ENCODE measurements around the gene PEX11A.
A peak's percentile ranks its signal among the peaks of the same experiment; 100 is the strongest.

PEX11A gene

DNA sequence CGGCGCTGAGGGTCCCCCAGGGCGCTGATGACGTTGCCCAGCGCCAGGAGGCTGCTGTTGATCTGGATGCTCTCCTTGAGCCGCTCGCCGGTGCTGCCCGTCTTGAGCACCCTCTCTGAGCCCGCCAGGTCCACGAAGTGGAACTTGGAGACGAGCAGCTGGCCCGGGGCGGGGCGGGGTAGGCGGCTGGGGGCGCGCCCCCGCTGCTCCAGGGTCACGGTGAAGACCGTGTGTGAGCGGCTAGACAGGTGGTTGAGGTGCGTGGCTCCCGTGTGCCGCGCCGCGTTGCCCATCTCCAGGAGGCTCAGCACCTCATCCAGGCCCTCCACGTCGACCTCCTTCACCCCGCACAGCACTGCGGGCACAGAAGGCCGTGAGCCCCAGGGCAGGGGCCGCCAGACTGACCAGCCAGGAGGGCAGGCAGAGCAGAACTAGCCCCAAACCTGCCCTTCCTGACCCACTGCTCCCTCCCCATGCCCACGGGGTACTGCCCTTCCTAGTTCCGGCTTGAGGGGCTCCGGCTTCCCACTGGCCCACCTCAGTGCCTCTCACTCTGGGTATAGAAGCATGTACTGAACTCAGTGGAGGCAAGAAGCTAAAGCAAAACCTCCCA lies 41.4 kb downstream of the PEX11A start:
- TF ChIP-seq, protein P1, sequence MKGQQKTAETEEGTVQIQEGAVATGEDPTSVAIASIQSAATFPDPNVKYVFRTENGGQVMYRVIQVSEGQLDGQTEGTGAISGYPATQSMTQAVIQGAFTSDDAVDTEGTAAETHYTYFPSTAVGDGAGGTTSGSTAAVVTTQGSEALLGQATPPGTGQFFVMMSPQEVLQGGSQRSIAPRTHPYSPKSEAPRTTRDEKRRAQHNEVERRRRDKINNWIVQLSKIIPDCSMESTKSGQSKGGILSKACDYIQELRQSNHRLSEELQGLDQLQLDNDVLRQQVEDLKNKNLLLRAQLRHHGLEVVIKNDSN (IDR thresholded peaks at IDR 0.05): no peak
- TF ChIP-seq CREB1 (IDR thresholded peaks at IDR 0.05; ENCODE audit: low read depth): no peak
- no peak for TF ChIP-seq NFIC (IDR thresholded peaks at IDR 0.05)
- TF ChIP-seq FOXM1 (IDR thresholded peaks at IDR 0.05; ENCODE audit: borderline replicate concordance, low read depth): no peak
- TF ChIP-seq REST (IDR thresholded peaks at IDR 0.05; ENCODE audit: low read depth): no peak
- TF ChIP-seq TAF1 (IDR thresholded peaks at IDR 0.05; ENCODE audit: low read depth): no peak
- no peak for TF ChIP-seq TEAD4 (IDR thresholded peaks at IDR 0.05)
- TF ChIP-seq EP300 (IDR thresholded peaks at IDR 0.05; ENCODE audit: borderline replicate concordance): no peak
- no peak for TF ChIP-seq EGR1 (IDR thresholded peaks at IDR 0.05)
- no peak for TF ChIP-seq RAD21 (IDR thresholded peaks at IDR 0.05; ENCODE audit: low read depth)
- no peak for TF ChIP-seq CEBPB (IDR thresholded peaks at IDR 0.05)
- TF ChIP-seq YY1 (IDR thresholded peaks at IDR 0.05; ENCODE audit: low read depth): no peak
- TF ChIP-seq TCF12 (IDR thresholded peaks at IDR 0.05; ENCODE audit: low read depth): no peak
- TF ChIP-seq MAX (IDR thresholded peaks at IDR 0.05): no peak

- TF ChIP-seq TAF1 (IDR thresholded peaks at IDR 0.05; ENCODE audit: low read depth) (no peak), MAX (IDR thresholded peaks at IDR 0.05) (no peak), EP300 (IDR thresholded peaks at IDR 0.05; ENCODE audit: borderline replicate concordance) (no peak), EGR1 (IDR thresholded peaks at IDR 0.05) (no peak), REST (IDR thresholded peaks at IDR 0.05; ENCODE audit: low read depth) (no peak), CREB1 (IDR thresholded peaks at IDR 0.05; ENCODE audit: low read depth) (no peak), FOXM1 (IDR thresholded peaks at IDR 0.05; ENCODE audit: borderline replicate concordance, low read depth) (no peak), TCF12 (IDR thresholded peaks at IDR 0.05; ENCODE audit: low read depth) (no peak), CEBPB (IDR thresholded peaks at IDR 0.05) (no peak), YY1 (IDR thresholded peaks at IDR 0.05; ENCODE audit: low read depth) (no peak), ZBTB7A (IDR thresholded peaks at IDR 0.05; ENCODE audit: low read depth) (no peak), TEAD4 (IDR thresholded peaks at IDR 0.05) (no peak)
- TF ChIP-seq, protein P1 (IDR thresholded peaks at IDR 0.05): no peak
These were observed 42.2 kb downstream of the PEX11A start for GRCh38 chr15:89648106-89649012.

DNA sequence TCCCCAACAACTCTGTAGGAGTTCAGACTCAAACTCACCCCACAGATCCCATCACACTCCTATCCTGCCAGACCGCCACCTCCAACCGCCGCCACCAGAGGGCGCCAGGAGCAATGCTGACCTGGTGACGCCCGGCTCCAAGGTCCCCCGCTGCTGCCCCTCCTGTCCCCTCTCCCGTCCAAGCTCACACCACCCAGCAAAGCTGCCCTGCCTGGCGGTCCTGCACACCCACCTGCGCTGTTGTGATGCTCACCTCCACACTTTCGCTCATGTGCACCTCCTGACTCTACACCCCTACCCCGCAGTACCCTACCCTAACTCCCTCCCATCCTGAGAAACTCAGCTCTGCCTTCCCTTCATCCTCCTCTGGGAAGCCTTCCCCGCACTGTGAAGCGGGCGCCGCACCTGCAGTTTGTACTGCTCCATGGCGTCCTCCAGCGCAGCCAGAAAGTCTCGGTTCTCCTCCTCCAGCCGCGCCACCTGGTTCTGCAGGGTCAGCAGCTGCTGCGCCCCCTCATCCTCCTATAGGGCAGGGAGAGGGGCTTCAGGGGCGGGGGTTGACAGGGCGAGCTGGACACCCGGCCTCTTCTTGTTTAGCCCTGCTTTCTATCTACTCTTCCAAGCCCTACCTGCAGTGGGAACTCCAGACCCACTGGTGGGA lies 43.2 kb downstream of the PEX11A start:
- TF ChIP-seq FOXM1 (IDR thresholded peaks at IDR 0.05; ENCODE audit: borderline replicate concordance, low read depth) (no peak), CEBPB (IDR thresholded peaks at IDR 0.05) (no peak), TAF1 (IDR thresholded peaks at IDR 0.05; ENCODE audit: low read depth) (no peak), RAD21 (IDR thresholded peaks at IDR 0.05; ENCODE audit: low read depth) (peak; percentile 63), EGR1 (IDR thresholded peaks at IDR 0.05) (no peak)

- no peak for TF ChIP-seq TCF12 (IDR thresholded peaks at IDR 0.05; ENCODE audit: low read depth)
- no peak for TF ChIP-seq EP300 (IDR thresholded peaks at IDR 0.05; ENCODE audit: borderline replicate concordance)
- no peak for TF ChIP-seq EGR1 (IDR thresholded peaks at IDR 0.05)
- no peak for TF ChIP-seq TAF1 (IDR thresholded peaks at IDR 0.05; ENCODE audit: low read depth)
- no peak for TF ChIP-seq YY1 (IDR thresholded peaks at IDR 0.05; ENCODE audit: low read depth)
- TF ChIP-seq, protein P1 (IDR thresholded peaks at IDR 0.05): no peak
- no peak for TF ChIP-seq CEBPB (IDR thresholded peaks at IDR 0.05)
- no peak for TF ChIP-seq REST (IDR thresholded peaks at IDR 0.05; ENCODE audit: low read depth)
- no peak for TF ChIP-seq MAX (IDR thresholded peaks at IDR 0.05)
- TF ChIP-seq ZBTB7A (IDR thresholded peaks at IDR 0.05; ENCODE audit: low read depth): no peak; the same call in 1 of the 2 replicates
- no peak for TF ChIP-seq NFIC (IDR thresholded peaks at IDR 0.05)
- TF ChIP-seq TEAD4 (IDR thresholded peaks at IDR 0.05): no peak
- TF ChIP-seq CREB1 (IDR thresholded peaks at IDR 0.05; ENCODE audit: low read depth): no peak
- TF ChIP-seq RAD21 (IDR thresholded peaks at IDR 0.05; ENCODE audit: low read depth): no peak
- no peak for TF ChIP-seq FOXM1 (IDR thresholded peaks at IDR 0.05; ENCODE audit: borderline replicate concordance, low read depth)
These were observed 44.0 kb downstream of the PEX11A start for GRCh38 chr15:89646416-89647141.
